H1 (cell line): ENCODE results near the gene TUBB4B. TPM values are rescaled to one million over a fixed set of nuclear protein-coding genes. Genes with fewer than 3 reads are reported as not detected.

ENCODE experiments used
- CTCF ChIA-PET: fragments of 300-600 bp; sonication (Branson Sonifier 250); formaldehyde crosslinking; loops from one replicate; lab custom pipeline; 2021; ENCODE audit not compliant: partially characterized antibody; lab: Charles Lee
- POLR2A ChIA-PET: fragments of 300-600 bp; sonication (Branson Sonifier 250); formaldehyde crosslinking; loops from one replicate; lab custom pipeline; 2021; ENCODE audit warnings: inconsistent platforms; ENCODE audit not compliant: partially characterized antibody; lab: Charles Lee
- DNase-seq, 2 experiments: peaks; one replicate each; pipeline versions ENCODE4 v3.0.0 to v3.0.0-alpha.2; 2010 to 2022; ENCODE audit warnings: low spot score in 2 of 2, low read depth in 1 of 2, mixed read lengths in 1 of 2
- FAIRE-seq: peaks from 2 replicates; lab custom pipeline; 2011; peaks lifted over from hg19 to GRCh38; lab: Jason Lieb, UNC
- H2AFZ ChIP-seq: 2 replicates; pipeline ENCODE4 v1.8.1; 2012; ENCODE audit warnings: low read length, inconsistent platforms
- H2AK5ac ChIP-seq: 2 replicates; pipeline ENCODE4 v1.6.1; 2013; ENCODE audit warnings: low read depth, low read length
- H2BK120ac ChIP-seq: replicated peaks from 2 replicates; pipeline ENCODE3; 2013; ENCODE audit warnings: low read depth, low read length, inconsistent platforms
- H2BK12ac ChIP-seq: 2 replicates; pipeline ENCODE4 v1.6.1; 2013; ENCODE audit warnings: low read depth, low read length
- H2BK15ac ChIP-seq: 2 replicates; pipeline ENCODE4 v1.6.1; 2013; ENCODE audit warnings: low read length
- H2BK20ac ChIP-seq: 2 replicates; pipeline ENCODE4 v1.6.1; 2013; ENCODE audit warnings: low read length
- H2BK5ac ChIP-seq: 2 replicates; pipeline ENCODE4 v1.6.1; 2013; ENCODE audit warnings: low read depth, low read length
- H3K14ac ChIP-seq: 2 replicates; pipeline ENCODE4 v1.6.1; 2013; ENCODE audit warnings: inconsistent platforms; ENCODE audit not compliant: insufficient read length
- H3K18ac ChIP-seq: 2 replicates; pipeline ENCODE4 v1.6.1; 2013; ENCODE audit warnings: low read length; ENCODE audit errors: extremely low read depth
- H3K23ac ChIP-seq: 2 replicates; pipeline ENCODE4 v1.6.1; 2013; ENCODE audit warnings: inconsistent platforms; ENCODE audit not compliant: insufficient read length
- H3K23me2 ChIP-seq: 2 replicates; pipeline ENCODE4 v1.6.1; 2013; ENCODE audit warnings: low read depth, low read length
- H3K27ac ChIP-seq: 2 replicates; pipeline ENCODE4 v1.6.1; 2011; ENCODE audit warnings: low read depth, low read length, inconsistent platforms
- H3K27me3 ChIP-seq, 4 experiments: replicated peaks in 1 of 4; 1 replicate in 1 of 4; 2 replicates in 3 of 4; pipeline versions ENCODE4 v1.6.1 to v1.8.1; 2011 to 2013; ENCODE audit warnings: low read length in 3 of 4, mild to moderate bottlenecking in 3 of 4, inconsistent platforms in 2 of 4, mixed read lengths in 2 of 4, moderate library complexity in 1 of 4; ENCODE audit not compliant: control insufficient read depth in 3 of 4, insufficient read depth in 3 of 4; ENCODE audit errors: extremely low read depth in 1 of 4
- H3K36me3 ChIP-seq, 4 experiments: 2 replicates each; pipeline versions ENCODE4 v1.6.1 to v1.8.1; 2011 to 2013; ENCODE audit warnings: mild to moderate bottlenecking in 4 of 4, low read length in 3 of 4, moderate library complexity in 2 of 4, control low read depth in 1 of 4, inconsistent platforms in 1 of 4; ENCODE audit not compliant: insufficient read depth in 4 of 4, control insufficient read depth in 2 of 4
- H3K4ac ChIP-seq: replicated peaks from 2 replicates; pipeline ENCODE3; 2013; ENCODE audit warnings: low read length, low read depth, mixed read lengths, inconsistent platforms; ENCODE audit not compliant: insufficient read length
- H3K4me1 ChIP-seq, 4 experiments: replicated peaks in 1 of 4; 1 replicate in 1 of 4; 2 replicates in 3 of 4; pipeline versions ENCODE4 v1.6.1 to v1.8.1; 2011 to 2013; ENCODE audit warnings: low read length in 3 of 4, inconsistent platforms in 2 of 4, mixed read lengths in 1 of 4; ENCODE audit not compliant: insufficient read depth in 4 of 4, control insufficient read depth in 3 of 4
- H3K4me2 ChIP-seq, 2 experiments: 2 replicates each; pipeline versions ENCODE4 v1.6.1 to v1.8.1; 2011 to 2013; ENCODE audit warnings: low read depth in 2 of 2, low read length in 2 of 2, control low read depth in 1 of 2, inconsistent platforms in 1 of 2, mild to moderate bottlenecking in 1 of 2; ENCODE audit not compliant: insufficient read depth in 1 of 2
- H3K4me3 ChIP-seq, 4 experiments: fragments of 200-600, 300-600 bp in 1 of 4; sonication (generic), shearing (Covaris generic), sonication (Bioruptor Twin) in 1 of 4; 2 replicates each; pipeline versions ENCODE4 v1.5.1 to v1.8.1; 2011 to 2016; ENCODE audit warnings: low read length in 4 of 4, low read depth in 3 of 4, control low read depth in 2 of 4, inconsistent platforms in 2 of 4, mild to moderate bottlenecking in 2 of 4, mixed read lengths in 1 of 4, moderate library complexity in 1 of 4; ENCODE audit not compliant: insufficient read depth in 2 of 4; ENCODE audit errors: extremely low read depth in 1 of 4
- H3K56ac ChIP-seq: replicated peaks from 2 replicates; pipeline ENCODE3; 2013; ENCODE audit warnings: low read depth, mild to moderate bottlenecking, mixed read lengths, low read length, inconsistent platforms; ENCODE audit not compliant: insufficient read length
- H3K79me1 ChIP-seq: 2 replicates; pipeline ENCODE4 v1.6.1; 2013; ENCODE audit warnings: low read depth, low read length, control low read depth
- H3K79me2 ChIP-seq, 2 experiments: 2 replicates each; pipeline versions ENCODE4 v1.6.1 to v1.8.1; 2012 to 2013; ENCODE audit warnings: low read length in 2 of 2, mild to moderate bottlenecking in 2 of 2, inconsistent platforms in 1 of 2; ENCODE audit not compliant: insufficient read depth in 2 of 2, control insufficient read depth in 1 of 2
- H3K9ac ChIP-seq, 4 experiments: replicated peaks in 1 of 4; 1 replicate in 1 of 4; 2 replicates in 3 of 4; pipeline versions ENCODE4 v1.6.1 to v1.8.1; 2011 to 2013; ENCODE audit warnings: low read depth in 3 of 4, low read length in 3 of 4, control low read depth in 2 of 4, mild to moderate bottlenecking in 2 of 4, moderate library complexity in 2 of 4, inconsistent platforms in 1 of 4; ENCODE audit errors: extremely low read depth in 1 of 4
- H3K9me3 ChIP-seq, 2 experiments: 2 replicates each; pipeline versions ENCODE4 v1.6.1 to v1.8.1; 2012 to 2013; ENCODE audit warnings: mild to moderate bottlenecking in 2 of 2, moderate library complexity in 2 of 2, control low read depth in 1 of 2, inconsistent platforms in 1 of 2, low read depth in 1 of 2, low read length in 1 of 2, mixed read lengths in 1 of 2; ENCODE audit not compliant: insufficient read depth in 2 of 2
- H4K20me1 ChIP-seq, 2 experiments: replicated peaks in 1 of 2; 2 replicates each; pipeline versions ENCODE3 to v1.8.1; 2011 to 2013; ENCODE audit warnings: inconsistent platforms in 2 of 2, low read length in 2 of 2, mild to moderate bottlenecking in 1 of 2; ENCODE audit not compliant: insufficient read depth in 2 of 2, control insufficient read depth in 1 of 2
- H4K5ac ChIP-seq: 2 replicates; pipeline ENCODE4 v1.6.1; 2013; ENCODE audit warnings: low read length, low read depth, mixed read lengths, inconsistent platforms; ENCODE audit not compliant: insufficient read length
- H4K8ac ChIP-seq: 2 replicates; pipeline ENCODE4 v1.8.0; 2013; ENCODE audit warnings: mild to moderate bottlenecking, moderate library complexity, low read length, inconsistent platforms; ENCODE audit not compliant: insufficient read depth; ENCODE audit errors: extremely low read depth
- H4K91ac ChIP-seq: replicated peaks from 2 replicates; pipeline ENCODE3; 2013; ENCODE audit warnings: low read length, mixed read lengths, inconsistent platforms; ENCODE audit not compliant: insufficient read length
- BCL11A ChIP-seq, 2 experiments: IDR thresholded peaks; one replicate each; pipeline ENCODE4 v1.6.1; 2011; ENCODE audit warnings: low read depth in 2 of 2, low read length in 2 of 2, mild to moderate bottlenecking in 2 of 2
- JUN ChIP-seq: IDR thresholded peaks from 2 replicates; pipeline ENCODE4 v1.6.1; 2011; ENCODE audit warnings: low read depth, mild to moderate bottlenecking, improper control_type of control experiment, low read length
- KDM5A ChIP-seq: fragments of 200-600 bp; IDR thresholded peaks from 2 replicates; pipeline ENCODE4 v1.7.1; 2012; ENCODE audit warnings: mild to moderate bottlenecking, low read length, inconsistent platforms, mixed read lengths
- RNF2 ChIP-seq: fragments of 200-900, 300-1000 bp; sonication (generic); IDR thresholded peaks from 2 replicates; pipeline ENCODE4 v1.7.1; 2016; ENCODE audit warnings: borderline replicate concordance, low read depth, mild to moderate bottlenecking, antibody characterized with exemption, low read length; ENCODE audit not compliant: poor library complexity, severe bottlenecking; ENCODE audit errors: missing control alignments
- SRF ChIP-seq: IDR thresholded peaks from 2 replicates; pipeline ENCODE4 v1.6.1; 2011; ENCODE audit warnings: mild to moderate bottlenecking, low read depth, low read length, moderate library complexity
- TBP ChIP-seq: IDR thresholded peaks from 2 replicates; pipeline ENCODE4 v1.6.1; 2011; ENCODE audit warnings: low read depth, low read length, improper control_type of control experiment
- TEAD4 ChIP-seq: IDR thresholded peaks from 2 replicates; pipeline ENCODE4 v1.6.1; 2012; ENCODE audit warnings: low read depth, low read length, inconsistent platforms, mixed read lengths
- WGBS, 2 experiments: shearing (Covaris generic) in 1 of 2; methylation state at CpG; one replicate each; pipeline versions ENCODE4 v1.1.6 to v1.1.7; 2013 to 2015; ENCODE audit warnings: low lambda C conversion rate in 2 of 2, mixed read lengths in 2 of 2, inconsistent platforms in 1 of 2, low coverage in 1 of 2, missing lambda C conversion rate in 1 of 2; ENCODE audit not compliant: insufficient replicate concordance in 2 of 2, insufficient coverage in 1 of 2, insufficient read length in 1 of 2; ENCODE audit errors: extremely low coverage in 1 of 2, missing lambda C conversion rate in 1 of 2; 5-methylcytosine and 5-hydroxymethylcytosine counted together
- polyA plus RNA-seq, 7 experiments: library from polyadenylated mRNA; depleted of rRNA in 3 of 7; stranded (reverse) in 5 of 7; unstranded in 2 of 7; fragments of >200 nt in 5 of 7; fragments of 200-250 nt in 2 of 7; gene quantifications; 1 replicate in 5 of 7; 2 replicates in 1 of 7; 4 replicates in 1 of 7; pipeline versions ENCODE4 v1.2.1 to v1.2.3, GENCODE V29; 2011 to 2013; ENCODE audit warnings: missing spikeins in 2 of 7, mixed read lengths in 2 of 7
- total RNA-seq: library from RNA; stranded (reverse); fragmentation: NEBNext Ultra II Directional; extraction: Animal tissue kit (Norgen Biotek cat#: 25700); gene quantifications from 2 replicates; pipeline ENCODE4 v1.2.1, GENCODE V29; 2021
- TF ChIP-seq, protein P1 (sequence below): IDR thresholded peaks from 2 replicates; pipeline ENCODE4 v1.6.1; 2012; ENCODE audit warnings: low read length, inconsistent platforms

TUBB4B gene
- total and polyA plus RNA-seq, 2 of the 8 experiments (the other 6 are each of a cell fraction or from before 2014, with no cell fraction given): 280 to 307 TPM

DNA sequence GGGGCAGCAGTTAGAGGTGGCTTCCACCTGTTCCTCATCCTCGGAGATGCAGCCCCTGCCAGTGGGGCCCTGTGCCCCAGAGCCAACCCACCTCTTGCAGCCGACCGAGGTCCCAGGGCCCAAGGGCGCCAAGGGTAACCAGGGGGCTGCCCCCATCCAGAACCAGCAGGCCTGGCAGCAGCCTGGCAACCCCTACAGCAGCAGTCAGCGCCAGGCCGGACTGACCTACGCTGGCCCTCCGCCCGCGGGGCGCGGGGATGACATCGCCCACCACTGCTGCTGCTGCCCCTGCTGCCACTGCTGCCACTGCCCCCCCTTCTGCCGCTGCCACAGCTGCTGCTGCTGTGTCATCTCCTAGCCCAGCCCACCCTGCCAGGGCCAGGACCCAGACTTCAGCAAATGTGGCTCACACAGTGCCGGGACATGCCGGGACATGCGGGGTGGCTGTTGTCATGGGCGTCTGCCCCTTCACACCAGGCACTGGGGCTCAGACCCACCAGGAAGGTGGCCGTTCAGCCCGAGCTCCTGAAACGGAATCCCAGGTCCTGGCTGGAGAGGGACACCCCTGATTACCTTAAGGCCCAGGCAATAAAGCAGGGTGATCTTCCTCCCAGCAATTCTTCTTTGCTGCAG, 15.3 kb upstream of the TUBB4B start:
- no peaks in the 10 kb centered on the region; a peak in 2 of 7 replicates for H3K27me3 ChIP-seq
- no peaks in the 10 kb centered on the region for H3K9me3 ChIP-seq
- FAIRE-seq (no peak), DNase-seq (no peak)
- H2BK12ac ChIP-seq: peak overlapping the region; percentile 68; the same call in 1 of the 2 replicates
- H3K18ac ChIP-seq: no peak overlapping the region
- POLR2A ChIA-PET: interaction anchor here (1.1 to 69.9 kb wide), 5 partner anchors 8 to 37 kb away, joined by 4 to 1462 read pairs (median 7); partner anchors contain the start of genes ANAPC2, NDOR1, NELFB and SSNA1
- H2BK120ac ChIP-seq: no peak overlapping the region
- peak overlapping the region; percentile 91 for H4K91ac ChIP-seq
- peaks cover 18% of the 10 kb centered on the region; the same call in 1 of the 2 replicates for H3K23me2 ChIP-seq
- CTCF ChIA-PET: interaction anchor here (1.0 to 20.2 kb wide), 16 partner anchors 13 to 438 kb away, joined by 3 to 204 read pairs (median 6); partner anchors contain the start of genes ANAPC2, LRRC26, SAPCD2 and SSNA1
- no peak overlapping the region for H3K4me2 ChIP-seq
- no peak overlapping the region for H3K4me3 ChIP-seq
- H4K8ac ChIP-seq: peak overlapping the region; percentile 51
- no peak overlapping the region for H3K27ac ChIP-seq
- H3K4ac ChIP-seq: peak overlapping the region; percentile 85
- no peak overlapping the region for H3K23ac ChIP-seq
- peaks cover 0 to 24% (median 10%) of the 10 kb centered on the region in 4 experiments; a peak in 5 of 7 replicates for H3K4me1 ChIP-seq
- peak overlapping the region; percentile 70; the same call in 1 of the 2 replicates for H2AK5ac ChIP-seq
- no peaks in the 10 kb centered on the region for H4K20me1 ChIP-seq
- peak overlapping the region; percentile 90 for H2BK5ac ChIP-seq
- H3K79me2 ChIP-seq: no peaks in the 10 kb centered on the region
- H3K36me3 ChIP-seq: no peaks in the 10 kb centered on the region
- H3K79me1 ChIP-seq: no peaks in the 10 kb centered on the region
- no peak overlapping the region for H4K5ac ChIP-seq
- 88% methylated on average over 21 of the region's 21 CpGs; no CpG with 5 or more reads in 1 of the 2 experiments for WGBS, 2 experiments
- no peak overlapping the region for H2AFZ ChIP-seq
- H3K56ac ChIP-seq: no peak overlapping the region
- no peak overlapping the region for H2BK20ac ChIP-seq
- H3K9ac ChIP-seq: no peak overlapping the region
- no peak overlapping the region for H3K14ac ChIP-seq
- H2BK15ac ChIP-seq: no peak overlapping the region
- TF ChIP-seq RNF2 (no peak), JUN (no peak), BCL11A (IDR thresholded peaks at IDR 0.05; ENCODE audit: low read depth in 2 of 2, low read length in 2 of 2) (no peak), TEAD4 (no peak), SRF (no peak), TBP (no peak), KDM5A (no peak)
- TF ChIP-seq, protein P1, sequence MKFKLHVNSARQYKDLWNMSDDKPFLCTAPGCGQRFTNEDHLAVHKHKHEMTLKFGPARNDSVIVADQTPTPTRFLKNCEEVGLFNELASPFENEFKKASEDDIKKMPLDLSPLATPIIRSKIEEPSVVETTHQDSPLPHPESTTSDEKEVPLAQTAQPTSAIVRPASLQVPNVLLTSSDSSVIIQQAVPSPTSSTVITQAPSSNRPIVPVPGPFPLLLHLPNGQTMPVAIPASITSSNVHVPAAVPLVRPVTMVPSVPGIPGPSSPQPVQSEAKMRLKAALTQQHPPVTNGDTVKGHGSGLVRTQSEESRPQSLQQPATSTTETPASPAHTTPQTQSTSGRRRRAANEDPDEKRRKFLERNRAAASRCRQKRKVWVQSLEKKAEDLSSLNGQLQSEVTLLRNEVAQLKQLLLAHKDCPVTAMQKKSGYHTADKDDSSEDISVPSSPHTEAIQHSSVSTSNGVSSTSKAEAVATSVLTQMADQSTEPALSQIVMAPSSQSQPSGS: no peak
